Cortex of kidney (tissue), 1 donor: ENCODE measurements around the gene LHX6.

Source experiments
- DNase-seq: peaks from one replicate; lab custom pipeline; 2025; lab: John Stamatoyannopoulos, UW

Gene LHX6

GRCh38 chr9:122215663-122216062 is 13.1 kb downstream of the LHX6 start:
- DNase-seq = no peak

- DNase-seq = no peak
Observed at GRCh38 chr9:122214507-122214906, 14.2 kb downstream of the LHX6 start.

- DNase-seq = no peak
Observed at GRCh38 chr9:122213589-122214413, 15.0 kb downstream of the LHX6 start.

DNA sequence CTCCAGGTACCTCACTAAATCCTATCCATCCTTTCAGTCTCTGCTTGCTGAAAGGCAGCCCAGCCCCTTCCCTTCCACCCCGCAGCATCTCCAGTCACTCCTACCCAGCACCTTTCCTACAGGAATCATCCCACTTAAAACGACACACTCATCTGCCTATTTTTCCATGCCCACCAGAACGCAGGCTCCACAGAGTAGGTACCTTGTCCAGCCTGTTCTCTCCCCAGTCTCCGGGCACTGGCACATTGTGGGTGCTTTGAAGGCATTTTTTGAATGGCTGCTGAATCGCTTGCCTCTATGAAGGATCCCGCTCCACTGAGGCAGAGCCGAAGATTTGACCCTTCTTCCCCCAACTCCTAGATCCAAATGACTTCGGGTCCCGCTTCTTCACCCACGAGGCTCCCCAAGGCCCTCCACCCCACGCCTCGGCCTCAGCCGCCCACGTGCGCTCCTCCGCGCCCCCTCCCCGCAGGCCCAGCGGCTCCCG is 15.6 kb downstream of the LHX6 start:
- DNase-seq = no peak

DNA sequence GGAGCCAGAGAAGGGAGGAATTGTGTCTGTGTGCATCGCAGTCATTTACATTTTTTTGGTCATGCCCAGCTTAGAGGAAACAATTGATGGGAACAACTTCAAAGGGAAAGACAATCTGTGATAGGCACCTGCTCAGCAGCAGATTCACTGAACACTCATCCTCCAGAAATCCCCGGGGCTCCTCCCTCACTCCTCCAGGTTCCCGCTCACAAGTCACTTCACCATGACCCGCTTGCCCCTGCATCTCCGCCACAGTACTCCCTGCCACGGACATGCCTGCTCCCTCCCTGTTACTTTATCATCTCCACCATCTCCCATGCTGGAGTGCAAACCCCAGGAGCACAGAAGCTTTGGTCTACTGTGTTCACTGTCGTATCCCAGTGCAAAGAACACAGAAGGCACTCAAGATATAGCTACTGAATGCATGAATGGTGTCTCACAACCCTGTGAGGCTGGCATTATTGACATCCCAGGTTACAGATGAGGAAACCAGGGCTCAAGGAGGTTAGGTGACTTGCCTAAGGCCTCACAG is 16.2 kb downstream of the LHX6 start:
- no peak for DNase-seq

DNA sequence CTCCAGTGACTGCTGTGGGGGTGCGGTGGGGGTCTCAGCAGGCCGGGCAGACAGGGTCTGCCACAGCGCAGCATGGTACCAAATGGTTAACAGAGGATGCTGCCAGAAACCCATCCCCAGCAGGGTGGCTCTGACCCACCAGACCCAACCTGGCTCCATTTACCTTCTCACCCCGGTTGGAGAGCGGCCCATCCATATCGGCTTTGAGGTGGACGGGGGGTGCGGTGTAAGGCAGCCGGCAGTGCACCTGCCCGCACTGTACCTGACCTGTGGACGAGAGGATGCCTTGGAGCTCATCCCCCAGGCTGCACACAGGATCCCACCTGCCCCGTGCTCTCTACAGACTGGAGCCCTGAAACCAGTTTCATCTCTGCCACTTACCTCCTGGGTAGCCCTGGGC is 19.3 kb downstream of the LHX6 start:
- no peak for DNase-seq

DNA sequence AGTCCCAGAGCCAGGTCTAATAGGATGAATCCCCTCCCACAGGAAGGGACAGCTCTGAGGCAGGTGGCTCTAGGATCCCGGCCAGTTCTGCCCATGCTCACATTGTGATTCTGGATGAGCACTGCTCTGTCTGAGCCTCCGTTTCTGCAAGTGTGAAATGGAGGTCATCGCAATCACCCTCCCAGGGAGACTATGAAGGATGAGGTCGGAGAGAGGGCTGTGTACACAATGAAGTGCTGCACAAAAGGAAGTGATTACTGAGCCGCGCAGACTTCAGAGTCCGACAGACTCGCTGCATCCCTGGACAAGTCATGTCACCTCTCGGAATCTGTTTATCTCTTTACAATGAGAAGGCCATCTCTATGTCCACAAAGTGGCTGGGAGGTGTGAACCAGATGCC is 21.7 kb downstream of the LHX6 start:
- DNase-seq = no peak

DNA sequence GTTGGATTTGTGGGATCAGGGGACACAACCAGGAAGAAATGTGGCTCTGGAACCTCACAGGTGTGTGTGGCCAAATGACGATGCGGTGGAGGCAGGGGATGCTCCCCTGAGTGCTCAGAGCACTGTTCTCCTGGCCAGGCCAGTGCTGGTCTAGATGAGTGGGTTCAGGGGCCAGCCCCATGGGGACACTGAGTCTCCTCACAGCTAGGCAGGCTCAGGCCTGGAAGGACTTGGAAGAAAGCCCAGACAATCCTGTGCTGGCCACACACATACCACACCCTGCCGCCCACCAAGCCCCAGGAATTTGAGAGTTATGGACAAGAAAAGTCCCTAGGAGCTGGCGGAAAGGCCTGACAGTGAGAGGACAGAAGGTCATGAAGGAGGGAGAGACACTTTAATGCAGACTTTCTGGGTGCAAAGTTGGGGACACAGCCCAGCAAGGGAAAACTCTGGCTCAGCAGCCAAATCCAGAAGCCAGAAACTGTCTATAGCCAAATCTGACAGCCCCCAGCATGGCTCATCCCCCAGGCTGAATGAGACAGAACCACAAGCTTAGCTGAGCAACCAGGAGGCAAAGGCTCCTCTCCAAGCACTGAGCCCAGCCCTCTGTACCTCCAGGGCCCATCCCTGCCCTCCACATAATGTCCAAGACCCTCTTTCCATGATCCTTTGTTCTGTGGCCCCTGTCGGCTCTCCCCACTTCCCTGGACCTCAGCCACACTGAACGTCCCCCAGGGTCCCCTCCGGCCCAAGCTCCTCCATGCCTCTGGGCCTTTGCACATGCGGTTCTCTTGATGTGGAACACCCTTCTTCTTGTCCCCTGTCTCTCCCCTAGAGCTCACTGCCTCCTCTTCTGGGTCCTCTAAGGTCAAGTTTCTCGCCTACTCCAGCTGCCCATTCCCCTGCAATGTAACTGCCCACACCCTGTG is 22.4 kb downstream of the LHX6 start:
- DNase-seq = no peak

DNA sequence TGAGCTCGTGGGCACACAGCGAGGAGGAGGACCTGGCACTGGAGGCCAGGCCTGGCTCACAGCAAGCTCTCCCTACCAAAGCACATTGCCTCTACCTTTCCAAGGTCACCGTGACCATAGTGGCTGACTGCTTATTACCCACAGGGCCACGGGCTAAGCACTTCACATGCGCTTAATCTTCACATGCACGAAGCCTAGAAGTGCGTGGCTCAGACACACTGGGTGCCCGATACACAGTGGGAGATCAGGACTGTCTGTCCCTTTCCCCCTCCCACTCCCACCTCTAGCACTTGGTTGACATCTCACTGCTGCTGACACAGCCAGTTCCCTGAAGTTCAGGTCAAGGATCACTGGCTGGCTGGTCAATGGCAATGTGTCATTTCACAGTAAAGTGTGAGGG is 23.6 kb downstream of the LHX6 start:
- no peak for DNase-seq

DNA sequence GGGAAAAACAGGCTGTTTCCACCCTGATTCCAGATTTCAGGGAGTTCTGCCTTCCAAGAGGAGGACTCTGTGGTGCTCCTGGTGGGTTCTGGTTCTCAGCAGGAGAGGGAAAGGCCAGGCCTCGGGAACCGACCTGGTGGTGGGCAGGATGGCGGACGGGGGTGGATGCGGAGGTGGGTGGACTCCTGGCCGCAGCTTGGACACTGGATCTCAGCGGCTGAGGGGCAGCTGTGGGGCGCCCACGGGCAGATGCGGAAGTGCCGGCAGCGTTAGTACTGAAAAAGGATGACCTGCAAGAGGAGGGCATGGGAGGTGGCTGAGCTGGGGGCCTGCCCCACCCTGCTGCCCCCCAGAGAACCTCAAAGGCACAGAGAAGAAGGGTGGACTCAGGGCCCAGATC is 24.3 kb downstream of the LHX6 start:
- DNase-seq = no peak

- no peak for DNase-seq
Observed at GRCh38 chr9:122204055-122204454, 24.7 kb downstream of the LHX6 start.

GRCh38 chr9:122202111-122202510 is 26.6 kb downstream of the LHX6 start:
- no peak for DNase-seq

GRCh38 chr9:122201641-122202040 is 27.1 kb downstream of the LHX6 start:
- DNase-seq = no peak

DNA sequence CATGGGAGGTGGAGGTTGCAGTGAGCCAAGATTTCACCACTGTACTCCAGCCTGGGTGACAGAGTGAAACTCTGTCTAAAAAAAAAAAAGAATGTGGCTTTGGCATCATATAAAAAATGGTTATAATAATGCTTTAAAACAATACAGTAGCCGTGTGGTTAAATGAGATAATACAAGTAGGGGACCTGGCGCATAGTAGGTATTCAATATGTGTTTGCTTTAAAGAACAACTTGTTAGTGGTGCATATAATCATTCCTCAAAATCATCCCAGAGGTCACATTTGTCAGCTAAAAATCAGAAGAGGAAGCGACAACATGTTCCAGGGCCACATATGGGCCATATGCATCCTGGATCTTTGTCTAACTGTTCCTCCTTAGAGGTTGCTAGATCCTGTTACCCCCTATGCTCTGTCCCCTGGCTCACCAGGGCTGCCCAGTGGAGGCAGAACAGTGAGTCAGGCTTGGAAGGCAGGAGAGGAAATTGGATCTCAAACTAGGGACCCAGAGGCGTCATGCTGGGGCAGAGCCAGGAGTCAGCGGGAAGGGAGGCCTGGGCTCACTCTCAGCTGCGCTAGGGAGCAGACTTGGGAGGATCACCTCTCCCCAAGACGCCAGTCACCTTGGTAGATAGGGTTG is 27.7 kb downstream of the LHX6 start:
- DNase-seq = no peak

- DNase-seq = no peak
Observed at GRCh38 chr9:122197882-122198281, 30.9 kb downstream of the LHX6 start.

DNA sequence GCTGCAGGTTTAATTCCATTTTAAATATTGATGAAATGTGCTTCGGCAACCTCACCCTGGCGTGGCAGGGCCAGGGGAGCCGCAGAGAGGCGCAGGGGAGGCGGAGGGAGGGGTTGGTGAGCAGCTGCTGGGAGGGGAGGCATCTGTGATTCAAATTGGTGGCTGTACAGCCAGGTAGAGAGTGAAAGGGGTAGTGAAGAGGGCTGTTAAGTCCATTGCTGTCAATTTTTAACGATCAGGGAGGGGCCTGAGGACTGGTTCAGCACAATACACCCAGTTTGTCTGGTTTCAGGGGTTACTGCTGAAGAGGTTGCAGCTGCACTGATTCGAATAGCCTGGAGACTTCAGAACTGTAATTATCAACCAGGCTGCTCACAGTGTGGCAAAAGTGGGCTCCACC is 31.3 kb downstream of the LHX6 start:
- DNase-seq = no peak

- DNase-seq = no peak
Observed at GRCh38 chr9:122195875-122196274, 32.9 kb downstream of the LHX6 start.

DNA sequence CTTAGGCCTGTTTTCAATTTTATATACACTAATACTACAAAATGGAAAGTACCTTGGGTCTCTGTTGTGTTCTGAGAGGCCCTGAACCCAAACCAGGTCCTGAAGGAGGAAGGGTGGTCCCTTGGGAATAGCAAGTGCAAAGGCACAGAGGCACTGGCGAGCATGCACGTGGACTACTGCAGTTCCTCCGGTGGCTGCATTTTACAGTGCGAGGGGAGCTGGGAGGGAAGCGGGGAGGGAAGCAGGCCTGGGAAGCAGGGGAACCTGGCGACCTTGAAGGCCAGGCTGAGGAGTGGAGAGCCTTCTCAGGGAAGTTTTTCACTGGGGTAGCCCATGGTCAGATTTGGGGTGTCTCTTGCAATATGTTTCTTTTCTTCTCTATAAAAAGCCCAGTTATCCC is 35.1 kb downstream of the LHX6 start:
- DNase-seq = no peak

DNA sequence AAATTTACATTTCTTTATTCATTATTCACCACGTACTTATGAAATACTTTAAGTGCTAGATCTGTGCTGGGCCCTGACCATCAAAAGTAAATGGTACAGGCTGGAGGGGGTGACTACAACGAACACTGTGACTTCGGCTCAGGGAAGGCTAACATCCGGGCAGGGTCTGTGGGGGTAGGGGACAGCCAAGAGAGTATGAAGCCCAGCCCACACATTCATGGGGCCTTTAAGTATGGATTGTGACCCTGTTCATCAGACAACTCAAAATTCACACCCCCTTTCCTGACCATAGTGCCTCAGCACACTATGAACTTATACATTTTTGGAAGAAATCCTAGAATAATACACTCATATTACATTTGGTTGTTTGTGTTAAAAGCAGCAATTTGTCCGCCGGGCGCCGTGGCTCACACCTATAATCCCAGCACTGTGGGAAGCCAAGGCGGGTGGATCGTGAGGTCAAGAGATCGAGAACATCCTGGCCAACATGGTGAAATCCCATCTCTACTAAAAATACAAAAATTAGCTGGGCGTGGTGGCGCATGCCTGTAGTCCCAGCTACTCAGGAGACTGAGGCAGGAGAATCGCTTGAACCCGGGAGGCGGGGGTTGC is 35.7 kb downstream of the LHX6 start:
- no peak for DNase-seq

DNA sequence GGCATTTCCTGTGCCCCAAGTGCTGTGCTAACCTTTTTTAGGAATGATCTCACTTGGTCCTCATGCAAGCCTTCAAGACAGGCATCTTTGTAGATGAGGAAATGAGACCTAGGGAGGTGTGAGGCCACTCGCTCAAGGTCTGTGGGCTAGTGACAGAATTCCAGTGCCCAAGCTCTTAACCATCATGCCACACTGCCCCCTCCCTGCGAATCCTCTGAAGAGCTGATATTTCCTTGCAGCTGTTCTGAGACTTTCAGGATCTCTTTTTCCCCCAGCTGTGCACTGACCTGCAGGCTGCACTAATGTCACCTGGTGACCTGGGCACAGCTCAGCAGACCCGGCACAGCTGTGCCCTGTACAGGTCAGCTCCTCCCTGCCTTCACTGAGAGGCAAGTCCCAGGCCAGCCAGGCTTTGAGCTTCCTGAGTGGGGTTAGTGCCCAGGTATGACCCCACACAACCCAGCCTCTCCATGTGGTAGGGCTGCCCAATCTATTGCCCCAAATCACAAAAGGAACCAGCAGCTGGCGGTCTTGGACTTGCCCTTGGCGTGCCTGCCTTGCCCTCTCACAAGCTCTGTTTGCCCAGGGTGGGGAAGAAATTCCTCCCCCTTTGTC is 36.4 kb downstream of the LHX6 start:
- DNase-seq = no peak

DNA sequence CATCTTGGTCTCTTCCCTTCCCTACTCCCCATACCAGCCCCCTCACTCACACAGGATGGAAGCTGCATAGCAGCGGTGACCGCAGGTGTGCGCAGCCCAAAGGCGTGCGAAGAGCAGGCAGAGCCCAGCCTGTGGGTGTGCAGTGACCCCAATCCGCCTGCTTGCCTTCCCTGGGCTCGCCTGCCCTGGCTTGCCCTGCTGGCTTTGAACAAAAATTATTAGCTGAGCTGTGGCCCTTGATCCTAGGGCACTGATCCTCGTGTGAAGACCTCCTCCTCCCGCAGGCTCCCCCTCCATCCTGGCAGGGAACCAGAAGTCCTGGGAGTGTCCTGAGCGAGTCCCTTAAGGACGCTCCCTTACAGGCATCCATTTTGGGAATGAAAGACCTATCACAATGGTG is 37.2 kb downstream of the LHX6 start:
- no peak for DNase-seq
